NCI-H2227 (cell line): ENCODE measurements around the gene SLC9A8.
A peak's percentile ranks its signal among the peaks of the same experiment; 100 is the strongest.
"Not testable (repeated sequence)": the region's sequence is repeated elsewhere in the genome, so short reads cannot be mapped to it uniquely, and the experiment has no call there.

Source experiments
- DNase-seq: peaks from one replicate; lab custom pipeline; 2025; ENCODE audit not compliant: unreplicated experiment; lab: John Stamatoyannopoulos, UW

The SLC9A8 gene

DNA sequence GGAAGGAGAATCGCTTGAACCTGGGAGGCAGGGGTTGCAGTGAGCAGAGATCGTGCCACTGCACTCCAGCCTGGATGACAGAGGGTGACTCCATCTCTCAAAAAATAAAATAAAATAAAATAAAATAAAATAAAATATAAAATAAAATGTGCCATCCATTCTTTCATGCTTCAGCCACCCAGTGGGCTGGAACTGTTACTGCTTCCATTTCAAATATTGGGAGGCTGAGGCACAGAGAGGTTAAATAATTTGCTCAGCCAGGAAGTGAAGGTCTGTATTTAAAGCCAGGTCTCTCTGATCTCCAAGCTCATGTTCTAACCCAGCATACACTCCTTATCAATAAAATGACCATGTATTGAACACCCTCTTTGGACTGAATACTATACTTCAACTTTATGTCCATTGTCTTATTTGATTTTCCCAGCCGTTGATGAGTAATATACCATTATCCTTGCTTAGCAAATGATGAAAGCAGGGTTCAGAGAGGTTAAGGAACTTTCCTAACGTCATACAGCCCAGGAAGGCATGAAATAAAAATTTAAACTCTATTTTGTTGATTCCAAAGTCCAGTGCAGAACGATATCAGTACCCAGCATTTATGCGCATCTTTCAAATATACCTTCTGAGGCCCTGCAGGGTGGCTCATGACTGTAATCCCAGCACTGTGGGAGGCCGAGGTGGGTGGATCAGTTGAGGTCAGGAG, 25.8 kb upstream of the SLC9A8 start:
- DNase-seq, result no peak

DNA sequence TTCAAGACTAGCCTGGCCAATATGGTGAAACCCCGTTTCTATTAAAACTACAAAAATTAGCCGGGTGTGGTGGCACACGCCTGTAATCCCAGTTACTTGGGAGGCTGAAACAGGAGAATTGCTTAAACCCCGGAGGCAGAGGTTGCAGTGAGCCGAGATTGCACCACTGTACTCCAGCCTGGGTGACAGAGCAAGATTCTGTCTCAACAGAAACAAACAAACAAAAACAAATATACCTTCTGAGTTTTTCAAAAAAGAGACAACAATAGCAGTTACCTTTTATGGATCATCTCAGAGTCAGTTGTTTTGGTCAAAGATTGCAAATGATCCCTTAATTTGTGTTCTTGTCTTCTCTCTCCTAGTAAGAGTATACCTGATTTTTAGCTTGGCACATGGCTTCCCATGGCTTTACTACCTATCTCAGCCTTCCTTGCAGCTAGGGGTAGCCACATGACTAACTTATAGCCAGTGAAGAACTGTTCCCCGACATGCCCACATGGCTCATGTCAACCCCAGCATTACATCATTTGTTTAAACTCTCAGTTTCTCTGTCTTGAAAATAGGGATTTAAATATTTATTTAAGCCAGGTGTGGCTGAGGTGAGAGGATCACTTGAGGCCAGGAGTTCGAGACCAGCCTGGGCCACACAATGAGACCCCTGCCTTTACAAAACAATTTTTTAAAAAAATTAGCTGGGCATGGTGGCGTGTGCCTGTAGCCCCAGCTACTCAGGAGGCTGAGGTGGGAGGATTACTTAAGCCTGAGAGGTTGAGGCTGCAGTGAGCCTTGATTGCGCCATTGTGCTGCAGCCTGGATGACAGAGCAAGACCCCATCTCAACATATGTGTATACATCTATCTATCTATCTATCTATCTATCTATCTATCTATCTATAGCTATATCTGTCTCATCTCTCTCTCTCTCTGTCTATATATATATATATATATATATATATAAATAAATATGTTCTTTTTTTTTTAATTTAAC, 25.0 kb upstream of the SLC9A8 start:
- DNase-seq, result no peak

DNA sequence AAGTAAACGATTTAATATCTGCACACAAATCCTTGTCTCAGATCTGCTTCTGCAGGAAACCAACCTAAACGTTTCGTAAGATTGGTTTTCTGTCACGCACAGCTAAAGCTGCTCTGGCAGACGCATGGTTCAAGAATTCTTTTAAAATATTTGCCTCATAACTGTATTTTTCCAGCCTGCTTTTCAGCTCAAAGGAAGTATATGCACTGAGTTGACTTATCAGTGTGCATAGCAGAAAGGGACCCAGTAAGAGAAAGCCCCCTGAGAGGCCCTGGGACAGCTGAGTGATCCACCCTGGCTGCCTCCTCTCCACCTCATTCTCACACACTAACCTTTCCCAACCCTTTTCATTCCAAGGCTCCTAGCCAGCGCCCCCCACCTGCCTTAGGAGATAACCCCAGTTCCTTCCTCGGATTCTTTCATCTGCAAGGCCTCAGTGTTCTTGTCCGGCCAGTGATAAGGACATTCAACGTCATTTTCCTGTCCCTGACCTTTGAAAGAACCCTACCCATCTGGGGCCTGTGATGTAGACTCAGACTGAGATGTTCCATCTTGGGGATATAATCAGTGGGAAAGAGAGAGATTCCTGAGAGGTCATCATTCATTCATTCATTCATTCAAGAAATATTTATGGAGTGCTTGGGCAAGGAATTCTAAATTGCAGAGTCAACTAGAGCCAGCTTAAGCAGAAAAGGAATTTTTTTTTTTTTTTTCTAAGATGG, 22.4 kb upstream of the SLC9A8 start:
- no peak for DNase-seq

DNA sequence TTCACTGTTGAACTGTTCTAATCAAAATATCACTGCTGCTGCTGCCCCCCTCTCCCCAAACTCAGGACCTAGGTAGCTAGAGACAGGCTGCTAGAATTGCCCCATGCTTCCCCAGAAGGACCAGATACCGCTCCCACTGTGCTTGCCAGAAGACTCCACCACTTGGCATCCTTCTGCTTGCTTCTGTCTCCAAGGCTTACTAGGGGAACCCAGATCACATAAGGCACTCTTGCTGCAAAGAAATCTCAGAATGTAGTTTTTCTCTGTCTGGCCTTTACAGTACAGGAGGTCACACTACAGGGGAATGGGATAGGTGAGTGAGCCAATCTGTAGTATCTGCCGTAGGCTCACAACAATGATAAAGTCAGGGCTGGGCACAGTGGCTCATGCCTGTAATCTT, 21.5 kb upstream of the SLC9A8 start:
- DNase-seq, result no peak

DNA sequence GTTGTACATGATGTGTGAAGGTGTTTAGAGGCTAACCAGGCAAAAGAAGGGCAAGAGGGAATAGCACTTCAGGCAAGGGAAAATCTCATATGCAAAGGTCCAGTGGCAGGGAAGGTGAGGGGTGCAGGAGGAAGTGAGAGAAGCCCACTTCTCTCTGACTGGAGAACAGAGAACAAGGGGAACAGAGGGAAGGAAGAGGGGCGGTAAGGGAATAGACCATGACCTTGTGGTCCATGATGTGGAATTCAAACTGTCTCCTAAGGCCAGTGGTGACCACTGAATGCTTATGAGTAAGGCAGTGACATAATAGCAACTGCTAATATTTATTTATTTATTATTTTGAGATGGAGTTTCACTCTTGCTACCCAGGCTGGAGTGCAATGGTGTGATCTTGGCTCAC, 20.6 kb upstream of the SLC9A8 start:
- no peak for DNase-seq

DNA sequence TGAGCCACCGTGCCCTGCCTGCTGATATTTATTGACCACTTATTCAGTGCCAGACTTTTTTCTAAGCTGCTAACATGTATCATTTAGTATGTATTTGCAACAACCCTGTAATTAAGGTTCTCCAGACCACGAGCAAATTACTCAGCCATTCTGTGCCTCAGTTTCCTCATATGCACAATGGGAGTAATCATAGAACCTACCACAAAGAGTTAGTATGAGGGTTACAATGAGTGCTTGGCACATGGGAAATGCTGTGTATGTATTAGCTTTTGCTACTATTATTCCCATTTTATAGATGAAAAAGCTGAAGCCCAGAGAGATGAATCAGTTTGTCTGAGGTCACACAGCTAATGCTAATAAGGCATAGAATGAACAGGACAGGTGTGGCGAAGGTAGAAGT, 20.0 kb upstream of the SLC9A8 start:
- no peak for DNase-seq

DNA sequence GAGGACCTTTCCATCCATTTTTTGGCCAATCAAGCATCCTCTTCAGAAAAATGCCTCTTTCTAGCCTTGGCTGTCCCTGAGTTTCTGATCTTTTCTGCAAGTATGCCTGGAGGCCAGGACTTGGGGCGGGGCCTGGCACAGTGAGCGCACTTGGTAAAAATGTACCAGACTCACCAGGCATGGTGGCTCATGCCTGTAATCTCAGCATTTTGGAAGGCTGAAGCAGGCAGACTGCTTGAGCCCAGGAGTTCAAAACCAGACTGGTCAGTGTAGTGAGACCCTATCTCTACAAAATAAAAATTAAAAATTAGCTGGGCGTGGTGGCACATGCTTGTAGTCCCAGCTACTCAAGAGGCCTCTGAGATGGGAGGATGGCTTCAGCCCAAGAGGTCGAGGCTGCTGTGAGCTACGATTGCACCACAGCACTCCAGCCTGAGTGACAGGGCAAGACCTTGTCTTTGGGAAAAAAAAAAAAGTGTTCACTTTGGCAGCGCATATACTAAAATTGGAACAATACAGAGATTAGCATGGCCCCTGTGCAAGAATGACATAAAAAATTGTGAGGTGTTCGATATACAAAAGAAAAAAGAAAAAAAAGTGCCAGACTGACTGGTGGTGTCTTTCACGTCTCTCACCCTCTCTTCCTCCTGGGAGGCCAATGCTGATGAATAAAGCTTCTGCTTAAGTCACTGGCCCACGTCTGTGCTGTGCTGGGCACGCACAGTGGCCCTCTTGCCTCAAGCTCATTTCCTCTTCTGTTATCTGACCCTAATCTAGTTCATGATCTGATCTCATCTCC, 18.1 kb upstream of the SLC9A8 start:
- DNase-seq, result no peak

DNA sequence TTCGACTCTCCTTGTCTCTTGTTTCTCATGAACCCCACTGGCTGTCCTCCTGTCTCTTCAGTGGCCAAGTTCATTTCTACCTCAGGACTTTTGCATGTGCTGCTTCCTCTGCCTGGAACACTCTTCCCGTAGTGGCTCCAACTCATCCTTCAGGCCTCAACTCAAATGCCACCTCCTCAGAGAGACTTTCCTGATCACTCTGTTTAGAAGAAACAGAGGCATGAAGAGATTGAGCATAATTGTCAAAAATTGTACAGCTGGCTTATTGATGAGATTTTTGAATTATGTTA, 17.5 kb upstream of the SLC9A8 start:
- no peak for DNase-seq

DNA sequence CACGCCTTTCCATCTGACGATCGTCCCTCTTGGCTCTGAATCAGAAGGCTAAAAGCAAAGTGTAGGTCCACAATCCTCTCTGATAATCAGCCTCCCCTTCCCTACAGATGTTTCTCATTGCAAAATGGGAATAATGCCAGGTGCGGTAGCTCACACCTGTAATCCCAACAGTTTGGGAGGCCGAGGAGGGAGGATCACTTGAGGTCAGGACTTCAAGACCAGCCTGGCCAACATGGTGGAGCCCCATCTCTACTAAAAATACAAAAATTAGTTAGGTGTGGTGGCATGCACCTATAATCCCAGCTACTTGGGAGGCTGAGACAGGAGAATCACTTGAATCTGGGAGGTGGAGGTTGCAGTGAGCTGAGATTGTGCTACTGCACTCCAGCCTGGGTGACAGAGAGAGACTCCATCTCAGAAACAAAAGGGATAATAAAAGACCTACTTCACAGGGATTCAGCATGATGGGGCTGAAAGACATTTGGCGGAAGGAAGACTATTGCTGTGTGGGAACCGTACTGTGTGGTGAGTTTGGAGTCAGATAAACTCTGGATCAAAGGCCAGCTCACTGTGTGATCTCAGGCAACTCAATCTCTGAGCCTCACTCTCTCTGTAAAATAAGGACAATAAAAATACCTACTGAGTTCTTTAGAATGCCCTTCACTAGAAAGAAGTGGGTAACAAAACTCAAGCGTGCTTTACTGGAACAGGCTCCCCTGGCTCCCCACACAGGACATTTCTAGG, 15.9 kb upstream of the SLC9A8 start:
- no peak for DNase-seq

DNA sequence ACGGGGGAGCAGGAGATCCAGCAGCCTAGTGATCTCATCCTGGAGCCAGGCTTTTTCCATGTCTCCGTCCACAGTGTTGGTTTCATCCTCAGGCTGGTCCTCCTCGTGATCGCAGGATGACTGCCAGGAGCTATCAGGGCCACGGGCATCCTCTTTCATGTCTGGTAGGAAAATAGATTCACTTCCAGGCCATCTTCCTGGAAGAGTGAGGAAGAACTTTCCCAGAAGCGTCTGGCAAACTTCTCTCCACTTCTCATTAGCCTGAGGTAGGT, 15.3 kb upstream of the SLC9A8 start:
- DNase-seq, result no peak

DNA sequence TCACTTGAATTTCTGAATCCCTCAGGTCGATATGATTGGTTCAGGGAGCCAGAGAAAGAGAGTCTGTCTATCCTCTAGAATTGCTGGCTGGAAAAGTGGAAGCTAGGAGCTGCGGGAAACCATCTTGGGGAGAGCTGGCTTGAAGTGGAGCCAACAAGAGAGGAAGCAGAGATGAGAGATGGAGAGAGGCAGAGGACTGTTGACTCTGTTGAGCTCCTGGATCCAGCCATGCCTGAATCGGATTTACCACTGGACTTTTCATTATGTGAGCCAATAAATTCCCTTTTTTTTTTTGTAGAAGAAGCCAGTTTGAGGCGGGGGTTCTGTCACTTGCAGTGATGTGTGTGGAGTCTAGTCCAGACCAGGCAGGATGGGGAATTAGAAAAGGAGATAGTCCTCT, 13.9 kb upstream of the SLC9A8 start:
- DNase-seq, result no peak

DNA sequence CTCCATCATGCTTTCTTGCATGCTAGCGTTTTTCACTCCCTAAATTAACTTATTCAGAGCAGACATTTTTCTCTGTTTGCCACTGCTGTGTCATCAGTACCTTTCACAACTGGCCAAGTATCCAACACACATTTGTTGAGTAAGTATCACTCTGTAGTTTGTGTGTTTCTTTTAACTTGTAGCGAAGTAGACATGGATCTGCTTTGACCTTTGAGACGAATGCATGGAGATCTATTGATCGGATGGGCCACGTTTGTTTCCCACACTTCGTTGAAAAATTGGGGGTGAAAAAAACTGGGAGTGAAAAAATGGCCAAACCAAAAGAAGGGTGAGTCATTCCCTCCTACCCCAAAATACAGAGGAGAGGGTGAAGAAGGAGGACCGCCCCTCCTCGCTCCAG, 12.9 kb upstream of the SLC9A8 start:
- DNase-seq, result no peak

DNA sequence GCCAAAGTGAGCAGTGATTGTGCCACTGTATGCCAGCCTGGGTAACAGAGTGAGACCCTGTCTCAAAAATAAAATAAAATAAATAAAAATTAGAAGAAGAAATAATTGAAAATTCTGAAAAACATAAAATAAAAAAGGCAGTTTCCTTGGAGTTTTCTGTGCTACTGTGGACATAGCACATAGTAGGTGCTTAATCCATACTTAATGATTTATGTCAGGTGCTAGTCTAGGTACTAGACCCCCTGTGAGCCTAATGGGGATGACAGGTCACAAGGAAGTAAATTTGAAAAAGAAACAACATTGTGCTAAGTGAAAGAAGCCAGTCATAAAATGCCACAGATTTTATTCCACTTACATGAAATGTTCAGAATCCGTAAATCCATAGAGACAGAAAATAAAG, 9.2 kb upstream of the SLC9A8 start:
- DNase-seq, result no peak

DNA sequence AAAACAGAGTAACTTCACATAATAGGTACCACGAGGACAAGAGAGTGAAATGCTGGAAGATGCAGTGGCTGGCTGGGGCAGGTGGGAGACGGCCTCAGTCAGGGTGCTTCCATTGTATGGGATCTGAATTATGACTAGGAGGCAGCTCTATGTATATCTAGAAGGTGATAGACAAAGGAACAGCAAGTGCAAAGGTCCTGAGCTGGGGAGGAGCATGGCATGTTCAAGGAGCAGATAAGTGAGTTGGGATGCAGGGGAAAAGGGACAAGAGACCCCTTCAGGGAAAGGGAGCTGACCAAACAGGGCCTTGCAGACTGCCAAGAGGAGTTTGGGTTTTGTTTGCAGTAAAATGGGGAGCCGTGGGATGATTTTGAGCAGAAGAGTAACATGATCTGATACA, 8.3 kb upstream of the SLC9A8 start:
- no peak for DNase-seq

DNA sequence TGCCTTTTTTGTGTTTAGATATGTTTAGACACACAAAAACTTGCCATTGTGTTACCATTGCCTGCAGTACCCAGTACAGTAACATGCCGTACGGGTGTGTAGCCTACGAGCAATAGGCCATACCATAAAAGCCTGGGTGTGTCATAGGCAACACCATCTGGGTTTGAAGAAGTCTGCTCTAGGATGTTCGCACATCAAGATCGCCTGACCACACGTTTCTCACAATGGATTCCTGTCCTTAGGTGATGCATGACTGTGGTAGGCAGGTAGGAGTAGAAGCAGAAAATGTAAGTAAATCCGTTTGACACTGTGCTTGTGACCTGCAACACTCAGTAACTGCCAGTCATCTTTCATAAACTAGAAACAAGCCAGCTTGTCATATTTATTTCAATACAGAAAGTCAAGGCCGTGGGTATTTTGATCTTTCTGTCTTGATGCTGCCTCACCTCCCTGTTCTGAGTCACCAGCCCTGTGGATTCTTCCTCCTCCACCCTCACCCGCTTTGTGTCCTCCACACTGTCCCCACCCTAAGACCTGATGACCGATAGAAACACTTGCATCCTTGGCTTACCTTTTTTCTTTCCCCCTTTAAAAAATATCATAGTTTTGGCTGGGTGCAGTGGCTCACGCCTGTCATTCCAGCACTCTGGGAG, 7.3 kb upstream of the SLC9A8 start:
- not testable (repeated sequence) for DNase-seq

DNA sequence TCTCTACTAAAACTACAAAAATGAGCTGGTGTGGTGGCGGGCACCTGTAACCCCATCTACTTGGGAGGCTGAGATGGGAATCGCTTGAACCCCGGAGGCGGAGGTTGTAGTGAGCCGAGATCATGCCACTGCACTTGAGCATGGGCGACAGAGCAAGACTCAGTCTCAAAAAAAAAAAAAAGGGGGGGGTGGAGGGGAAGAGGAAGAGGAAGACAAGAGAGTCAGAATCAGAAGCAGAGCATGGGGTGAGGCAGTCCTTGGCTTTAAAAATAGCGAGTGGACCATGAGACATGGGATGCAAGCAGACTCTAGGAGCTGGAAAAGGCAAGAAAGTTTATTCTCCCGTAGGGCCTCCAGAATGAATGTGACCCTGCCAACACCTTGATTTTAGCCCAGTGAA, 3.9 kb upstream of the SLC9A8 start:
- DNase-seq, result no peak

DNA sequence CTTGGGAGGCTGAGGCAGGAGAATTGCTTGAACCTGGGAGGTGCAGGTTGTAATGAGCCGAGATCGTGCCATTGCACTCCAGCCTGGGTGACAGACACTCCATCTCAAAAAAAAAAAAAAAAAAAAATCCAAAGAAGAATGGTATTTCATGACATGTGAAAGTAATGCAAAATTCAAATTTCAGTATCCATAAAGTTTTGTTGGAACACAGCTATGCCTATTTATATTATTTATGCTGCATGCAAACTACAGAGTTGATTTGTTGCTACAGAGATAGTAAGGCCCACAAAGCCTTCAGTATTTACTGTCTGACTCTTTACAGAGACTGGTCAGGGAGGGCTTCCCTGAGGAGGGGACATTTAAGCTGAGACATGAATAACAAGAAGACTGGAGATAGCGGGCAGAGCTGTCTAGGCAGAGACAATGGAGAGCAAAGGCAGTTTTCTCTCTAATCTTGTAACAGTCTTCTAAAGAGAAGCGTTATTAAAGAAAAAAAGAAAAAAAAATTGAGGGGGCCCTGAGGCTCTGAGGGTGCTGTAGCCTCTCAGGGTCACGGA, 2.7 kb upstream of the SLC9A8 start:
- DNase-seq, result no peak

DNA sequence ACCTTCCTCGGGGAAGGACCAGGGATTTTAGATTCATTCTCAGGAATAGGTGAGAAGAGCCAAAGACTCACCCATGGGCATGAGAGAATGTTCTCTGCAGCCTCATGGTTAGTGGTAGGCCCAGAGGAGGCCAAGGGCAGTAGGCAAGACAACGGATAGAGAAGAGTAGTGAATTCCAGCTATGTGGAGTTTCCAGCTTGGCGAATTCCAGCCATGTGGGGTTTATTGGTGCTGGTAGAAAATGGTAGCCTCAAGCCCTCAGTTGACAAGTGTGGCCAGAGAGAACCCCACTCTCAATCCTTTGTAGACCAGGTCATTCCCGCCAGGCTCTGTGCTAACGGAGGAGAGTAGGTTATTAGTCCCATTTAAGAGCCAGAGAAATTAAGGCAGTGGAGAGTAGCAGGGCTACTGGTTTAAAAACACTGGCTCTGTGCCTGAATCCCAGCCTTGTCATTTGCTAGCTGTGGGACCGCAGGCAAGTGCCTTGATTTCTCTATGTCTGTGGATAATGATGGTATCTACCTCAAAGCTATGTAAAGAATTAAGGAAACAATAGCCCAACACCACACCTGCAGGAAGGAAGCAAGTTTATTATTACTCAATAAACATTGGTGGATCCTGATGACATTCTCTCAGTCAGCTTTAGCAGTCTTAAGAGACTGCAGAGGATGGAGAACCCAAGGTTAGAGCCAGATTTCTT, 2.0 kb upstream of the SLC9A8 start:
- DNase-seq, result no peak

DNA sequence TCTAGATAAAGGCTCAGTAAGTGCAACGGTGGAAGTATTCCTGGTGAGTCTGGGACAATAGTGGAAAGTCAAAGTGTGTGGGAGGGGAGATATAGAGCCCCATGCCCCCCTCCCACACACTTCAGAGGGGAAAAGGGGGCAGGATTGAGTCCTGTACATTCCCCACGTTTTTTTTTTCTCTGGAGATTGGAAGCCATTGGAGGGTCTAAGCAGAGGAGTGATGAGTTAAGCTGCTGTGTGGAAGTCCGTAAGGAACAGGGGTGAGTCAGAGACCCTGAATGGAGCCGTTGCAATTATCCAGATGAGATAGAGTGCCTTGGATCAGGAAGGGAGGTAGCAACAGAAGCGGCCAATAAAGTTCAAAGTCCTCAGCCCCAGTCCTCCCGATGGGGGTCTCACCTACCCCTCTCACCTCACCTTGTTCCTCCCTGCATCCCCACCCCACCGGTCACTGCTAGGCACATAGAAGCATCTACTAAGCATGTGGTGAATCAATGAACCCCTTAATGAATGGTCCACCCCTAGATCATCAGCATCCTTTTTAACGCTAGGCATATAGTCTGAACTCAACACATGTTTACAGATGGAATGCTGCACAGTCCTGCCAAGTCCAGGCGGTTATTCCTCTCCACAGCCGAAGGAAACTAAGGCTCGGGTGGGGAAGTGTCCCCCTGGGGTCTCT, 662 bp upstream of the SLC9A8 start:
- DNase-seq, result peak; percentile 33
